Ishikawa (cell line): ENCODE data around the gene RPL22L1.

Experiments used
- CEBPB ChIP-seq: IDR thresholded peaks from 2 replicates; pipeline ENCODE4 v1.6.1; 2012
- CREB1 ChIP-seq: IDR thresholded peaks from 2 replicates; pipeline ENCODE4 v1.6.1; 2012; ENCODE audit warnings: low read depth
- EGR1 ChIP-seq: IDR thresholded peaks from 2 replicates; pipeline ENCODE4 v1.6.1; 2012
- EP300 ChIP-seq: IDR thresholded peaks from 2 replicates; pipeline ENCODE4 v1.6.1; 2012; ENCODE audit warnings: borderline replicate concordance
- FOXM1 ChIP-seq: IDR thresholded peaks from 2 replicates; pipeline ENCODE4 v1.6.1; 2012; ENCODE audit warnings: low read depth, borderline replicate concordance
- MAX ChIP-seq: IDR thresholded peaks from 2 replicates; pipeline ENCODE4 v1.6.1; 2012
- NFIC ChIP-seq: IDR thresholded peaks from 2 replicates; pipeline ENCODE4 v1.6.1; 2012
- RAD21 ChIP-seq: IDR thresholded peaks from 2 replicates; pipeline ENCODE4 v1.6.1; 2012; ENCODE audit warnings: low read depth
- REST ChIP-seq: IDR thresholded peaks from 2 replicates; pipeline ENCODE4 v1.6.1; 2012; ENCODE audit warnings: low read depth, mild to moderate bottlenecking
- TAF1 ChIP-seq: IDR thresholded peaks from 2 replicates; pipeline ENCODE4 v1.6.1; 2012; ENCODE audit warnings: low read depth, mild to moderate bottlenecking
- TCF12 ChIP-seq: IDR thresholded peaks from 2 replicates; pipeline ENCODE4 v1.6.1; 2012; ENCODE audit warnings: low read depth
- TEAD4 ChIP-seq: IDR thresholded peaks from 2 replicates; pipeline ENCODE4 v1.6.1; 2012
- USF1 ChIP-seq: IDR thresholded peaks from 2 replicates; pipeline ENCODE4 v1.6.1; 2012
- YY1 ChIP-seq: IDR thresholded peaks from 2 replicates; pipeline ENCODE4 v1.6.1; 2012; ENCODE audit warnings: low read depth
- ZBTB7A ChIP-seq: IDR thresholded peaks from 2 replicates; pipeline ENCODE4 v1.6.1; 2012; ENCODE audit warnings: low read depth

RPL22L1 gene

GRCh38 chr3:170869645-170870593 is at the start of gene RPL22L1:
RPL22L1 (minus strand) TSS chr3:170870195; CDS start chr3:170870167, 28 bp downstream.
- TF ChIP-seq ZBTB7A, result no peak
- no peak for TF ChIP-seq FOXM1
- no peak for TF ChIP-seq TCF12
- peak; percentile 29; the same call in 1 of the 2 replicates for TF ChIP-seq EP300
- no peak for TF ChIP-seq RAD21
- no peak; the same call in 1 of the 2 replicates for TF ChIP-seq CEBPB
- TF ChIP-seq YY1, result peak; percentile 92
- TF ChIP-seq CREB1, result peak; percentile 81
- TF ChIP-seq USF1, result peak; percentile 83
- peak; percentile 95 for TF ChIP-seq MAX
- TF ChIP-seq NFIC, result 0 out of 2 replicates have a peak, but pooled peaks have one; percentile 21
- TF ChIP-seq TAF1, result peak; percentile 99

- TF ChIP-seq TCF12 (no peak), EP300 (no peak), NFIC (no peak), CREB1 (no peak), USF1 (no peak), REST (no peak), TEAD4 (no peak), TAF1 (no peak), MAX (no peak), YY1 (no peak)
These were observed 48.7 kb upstream of the RPL22L1 start for GRCh38 chr3:170918715-170919114.

GRCh38 chr3:170914690-170915089 is 44.7 kb upstream of the RPL22L1 start:
- TF ChIP-seq RAD21 (no peak), TCF12 (no peak), NFIC (no peak), YY1 (no peak), ZBTB7A (no peak), USF1 (no peak)

GRCh38 chr3:170914212-170914611 is 44.2 kb upstream of the RPL22L1 start:
- TF ChIP-seq EGR1 (no peak), MAX (no peak), RAD21 (no peak), ZBTB7A (no peak), REST (no peak), TAF1 (no peak), TCF12 (no peak), TEAD4 (no peak), EP300 (no peak), CREB1 (no peak), YY1 (no peak), NFIC (no peak), USF1 (no peak), FOXM1 (no peak)

- no peak for TF ChIP-seq RAD21
- TF ChIP-seq ZBTB7A, result no peak
- no peak for TF ChIP-seq USF1
- no peak for TF ChIP-seq CEBPB
- TF ChIP-seq TEAD4, result no peak
- TF ChIP-seq MAX, result no peak
- TF ChIP-seq TAF1, result no peak
- no peak for TF ChIP-seq YY1
- no peak for TF ChIP-seq TCF12
- no peak for TF ChIP-seq EGR1
- no peak for TF ChIP-seq EP300
These were observed 41.1 kb upstream of the RPL22L1 start for GRCh38 chr3:170911051-170911450.
